NT2/D1 (cell line): ENCODE measurements around the gene CREG2.

Source experiments
- SUZ12 ChIP-seq: IDR thresholded peaks from 2 replicates; pipeline ENCODE4 v1.6.1; 2011; ENCODE audit not compliant: insufficient read length, insufficient read depth; ENCODE audit errors: extremely low read depth
- YY1 ChIP-seq: IDR thresholded peaks from 2 replicates; pipeline ENCODE4 v1.6.1; 2011; ENCODE audit not compliant: insufficient read length, insufficient read depth

DNA sequence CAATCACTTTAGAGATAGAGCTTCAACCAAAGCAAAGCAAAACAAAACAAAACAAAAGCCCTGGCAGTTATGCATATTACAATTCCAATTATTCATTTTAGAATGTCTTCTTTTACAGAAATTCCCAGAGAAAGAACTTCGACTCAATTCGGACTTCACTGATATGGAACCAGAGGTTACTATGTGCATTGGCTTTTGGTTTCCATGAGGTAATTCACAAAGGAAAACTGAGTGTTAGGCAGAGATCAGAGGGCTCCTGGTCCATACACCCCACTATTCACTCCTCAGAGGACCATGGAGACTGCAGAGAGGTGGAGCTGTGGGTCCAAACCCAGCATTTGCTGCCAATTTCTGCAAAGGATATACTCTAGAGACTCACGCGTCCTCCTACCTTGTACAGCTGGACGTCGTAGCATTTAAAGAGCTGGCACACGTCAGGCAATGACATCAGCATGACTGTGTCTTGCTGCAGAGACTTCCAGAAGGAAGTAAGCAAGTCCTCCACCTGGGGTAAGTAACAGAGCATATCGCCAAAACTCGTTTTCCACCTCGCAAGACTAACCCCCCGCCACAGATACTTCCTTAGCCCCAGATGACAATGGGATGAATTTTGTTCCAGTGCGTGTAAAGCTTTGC, 31.3 kb upstream of the CREG2 start:
- TF ChIP-seq YY1 (no peak), SUZ12 (no peak)
